Stimulated activated CD4-positive, alpha-beta T cell treated with anti-CD3 and anti-CD28 coated beads, Interleukin-1b, Interleukin-23, amount 100 ng/mL, for 48 hours (primary cell): Measurements from ENCODE around the gene RGMB.

ENCODE experiments used
- DNase-seq: peaks from one replicate; pipeline ENCODE4 v3.0.0-alpha.2; 2020

The RGMB gene

GRCh38 chr5:98786191-98786853, 12.9 kb downstream of the RGMB start:
- DNase-seq: no peak

- no peak for DNase-seq
Observed at GRCh38 chr5:98787131-98787719, 13.8 kb downstream of the RGMB start.

GRCh38 chr5:98789029-98789428, 15.6 kb downstream of the RGMB start:
- DNase-seq: no peak

GRCh38 chr5:98791001-98791519, 17.6 kb downstream of the RGMB start:
- DNase-seq: no peak

GRCh38 chr5:98791898-98792580, 18.6 kb downstream of the RGMB start:
- no peak for DNase-seq

GRCh38 chr5:98793223-98793622, 19.8 kb downstream of the RGMB start:
- no peak for DNase-seq

- no peak for DNase-seq
Observed at GRCh38 chr5:98794001-98794400, 20.5 kb downstream of the RGMB start.

- DNase-seq: no peak
Observed at GRCh38 chr5:98794414-98795080, 21.1 kb downstream of the RGMB start.

- DNase-seq: no peak
Observed at GRCh38 chr5:98795243-98795642, 21.8 kb downstream of the RGMB start.

GRCh38 chr5:98796197-98796972, 22.9 kb downstream of the RGMB start:
- DNase-seq: peak; percentile 16

- no peak for DNase-seq
Observed at GRCh38 chr5:98798371-98798770, 24.9 kb downstream of the RGMB start.

GRCh38 chr5:98798847-98799246, 25.4 kb downstream of the RGMB start:
- DNase-seq: no peak

- no peak for DNase-seq
Observed at GRCh38 chr5:98804066-98804465, 30.6 kb downstream of the RGMB start.

GRCh38 chr5:98805070-98805469, 31.6 kb downstream of the RGMB start:
- DNase-seq: no peak

GRCh38 chr5:98807806-98808205, 34.3 kb downstream of the RGMB start:
- no peak for DNase-seq

- DNase-seq: no peak
Observed at GRCh38 chr5:98810206-98810605, 36.7 kb downstream of the RGMB start.

GRCh38 chr5:98813755-98814154, 40.3 kb downstream of the RGMB start:
- no peak for DNase-seq

- DNase-seq: no peak
Observed at GRCh38 chr5:98816582-98817222, 43.2 kb downstream of the RGMB start.

- DNase-seq: no peak
Observed at GRCh38 chr5:98825582-98826375, 52.3 kb downstream of the RGMB start.

GRCh38 chr5:98827161-98827560, 53.7 kb downstream of the RGMB start:
- no peak for DNase-seq

- no peak for DNase-seq
Observed at GRCh38 chr5:98827588-98828284, 54.3 kb downstream of the RGMB start.
